Mesendoderm (in vitro differentiated cells): Measurements from ENCODE around the gene GPR55.

Experiments used
- DNase-seq: peaks from one replicate; pipeline ENCODE4 v3.0.0; 2013
- H2AK5ac ChIP-seq: 2 replicates; pipeline ENCODE4 v1.6.1; 2013; ENCODE audit warnings: low read length, inconsistent platforms
- H2BK120ac ChIP-seq: 2 replicates; pipeline ENCODE4 v1.6.1; 2013; ENCODE audit warnings: low read depth, mild to moderate bottlenecking, low read length, moderate library complexity, mixed read lengths
- H2BK15ac ChIP-seq: replicated peaks from 2 replicates; pipeline ENCODE4 v1.6.1; 2013; ENCODE audit warnings: low read depth, mild to moderate bottlenecking, moderate library complexity
- H2BK5ac ChIP-seq: 2 replicates; pipeline ENCODE4 v1.6.1; 2013; ENCODE audit warnings: low read length, inconsistent platforms
- H3K18ac ChIP-seq: 2 replicates; pipeline ENCODE4 v1.6.1; 2013; ENCODE audit warnings: mild to moderate bottlenecking, low read length, mixed read lengths
- H3K23ac ChIP-seq: one replicate; pipeline ENCODE4 v1.6.1; 2013; ENCODE audit warnings: low read length
- H3K27ac ChIP-seq: 2 replicates; pipeline ENCODE4 v1.5.1; 2013; ENCODE audit warnings: low read depth, mild to moderate bottlenecking, inconsistent platforms, low read length, moderate library complexity
- H3K27me3 ChIP-seq: 2 replicates; pipeline ENCODE4 v1.6.1; 2013; ENCODE audit warnings: low read length, control low read depth, mild to moderate bottlenecking, inconsistent platforms; ENCODE audit not compliant: insufficient read depth, poor library complexity
- H3K36me3 ChIP-seq: 2 replicates; pipeline ENCODE4 v1.6.1; 2013; ENCODE audit warnings: low read length, inconsistent platforms; ENCODE audit not compliant: control insufficient read depth, insufficient read depth
- H3K4ac ChIP-seq: one replicate; pipeline ENCODE4 v1.6.1; 2013; ENCODE audit warnings: low read depth, mild to moderate bottlenecking, low read length, moderate library complexity
- H3K4me1 ChIP-seq: 2 replicates; pipeline ENCODE4 v1.6.1; 2013; ENCODE audit warnings: low read depth, low read length, inconsistent platforms; ENCODE audit not compliant: control insufficient read depth
- H3K4me2 ChIP-seq: 2 replicates; pipeline ENCODE4 v1.6.1; 2013; ENCODE audit warnings: low read length
- H3K4me3 ChIP-seq: 2 replicates; pipeline ENCODE4 v1.5.1; 2013; ENCODE audit warnings: mild to moderate bottlenecking, low read length
- H3K56ac ChIP-seq: one replicate; pipeline ENCODE4 v1.6.1; 2013; ENCODE audit warnings: low read length
- H3K79me1 ChIP-seq: 2 replicates; pipeline ENCODE4 v1.6.1; 2013; ENCODE audit warnings: low read length, inconsistent platforms
- H3K79me2 ChIP-seq: 2 replicates; pipeline ENCODE4 v1.6.1; 2013; ENCODE audit warnings: mild to moderate bottlenecking, low read length; ENCODE audit not compliant: control insufficient read depth, insufficient read depth
- H3K9ac ChIP-seq: 2 replicates; pipeline ENCODE4 v1.6.1; 2013; ENCODE audit warnings: low read length, inconsistent platforms
- H4K5ac ChIP-seq: one replicate; pipeline ENCODE4 v1.6.1; 2013; ENCODE audit warnings: low read length
- H4K8ac ChIP-seq: one replicate; pipeline ENCODE4 v1.6.1; 2013; ENCODE audit warnings: low read depth, mild to moderate bottlenecking, control low read depth, low read length, moderate library complexity
- WGBS: extraction: QIAGEN DNeasy Blood & Tissue Kit; methylation state at CpG from one replicate; pipeline ENCODE4 v1.1.7; 2013; ENCODE audit warnings: low lambda C conversion rate, missing lambda C conversion rate; ENCODE audit not compliant: insufficient coverage; ENCODE audit errors: extremely low coverage; 5-methylcytosine and 5-hydroxymethylcytosine counted together

Gene GPR55

GRCh38 chr2:230925443-230925878 lies 419 bp upstream of the GPR55 start:
- Histone ChIP-seq H2BK120ac (no peak overlapping the region), H3K27ac (no peak overlapping the region), H3K79me2 (no peaks in the 10 kb centered on the region), H3K36me3 (no peaks in the 10 kb centered on the region), H3K18ac (no peak overlapping the region), H3K56ac (no peak overlapping the region), H3K4ac (no peak overlapping the region), H3K79me1 (no peaks in the 10 kb centered on the region), H4K5ac (no peak overlapping the region), H3K4me2 (no peak overlapping the region), H3K4me3 (no peak overlapping the region), H2BK15ac (no peak overlapping the region), H2BK5ac (no peak overlapping the region), H3K23ac (no peak overlapping the region), H3K4me1 (no peaks in the 10 kb centered on the region), H3K9ac (no peak overlapping the region), H2AK5ac (no peak overlapping the region), H4K8ac (no peak overlapping the region), H3K27me3 (no peaks in the 10 kb centered on the region)
- no CpG with 5 or more reads among the region's 9 CpGs for WGBS
- DNase-seq = no peak

DNA sequence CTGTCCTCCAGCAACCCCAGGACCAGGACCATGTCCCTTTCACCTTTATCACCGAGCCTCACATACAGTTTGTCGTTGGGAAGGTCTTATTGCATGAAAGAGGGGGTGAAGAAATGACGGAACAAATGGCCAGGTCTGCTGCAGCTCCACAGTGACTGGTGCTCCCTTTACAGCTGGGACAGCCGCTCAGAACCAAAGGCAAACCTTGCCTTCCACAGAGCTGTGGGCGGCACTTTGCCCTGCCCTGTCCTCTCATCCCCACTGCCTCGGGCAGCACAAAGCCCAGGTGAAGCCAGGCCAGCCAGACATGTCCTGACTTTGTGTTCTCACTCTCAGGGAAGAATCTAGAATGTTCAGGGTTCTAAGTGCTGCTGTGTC lies 961 bp downstream of the GPR55 start:
- DNase-seq = no peak
- Histone ChIP-seq H3K56ac (no peak overlapping the region), H4K5ac (no peak overlapping the region), H3K36me3 (no peaks in the 10 kb centered on the region), H3K18ac (no peak overlapping the region), H4K8ac (no peak overlapping the region), H3K4ac (no peak overlapping the region), H3K23ac (no peak overlapping the region), H2AK5ac (no peak overlapping the region), H3K4me2 (no peak overlapping the region), H2BK15ac (no peak overlapping the region), H3K27me3 (no peaks in the 10 kb centered on the region), H3K4me1 (no peaks in the 10 kb centered on the region), H3K9ac (no peak overlapping the region), H3K79me1 (no peaks in the 10 kb centered on the region), H3K4me3 (no peak overlapping the region), H3K27ac (no peak overlapping the region), H2BK5ac (no peak overlapping the region), H2BK120ac (no peak overlapping the region), H3K79me2 (no peaks in the 10 kb centered on the region)
- WGBS = no CpG with 5 or more reads among the region's 6 CpGs

DNA sequence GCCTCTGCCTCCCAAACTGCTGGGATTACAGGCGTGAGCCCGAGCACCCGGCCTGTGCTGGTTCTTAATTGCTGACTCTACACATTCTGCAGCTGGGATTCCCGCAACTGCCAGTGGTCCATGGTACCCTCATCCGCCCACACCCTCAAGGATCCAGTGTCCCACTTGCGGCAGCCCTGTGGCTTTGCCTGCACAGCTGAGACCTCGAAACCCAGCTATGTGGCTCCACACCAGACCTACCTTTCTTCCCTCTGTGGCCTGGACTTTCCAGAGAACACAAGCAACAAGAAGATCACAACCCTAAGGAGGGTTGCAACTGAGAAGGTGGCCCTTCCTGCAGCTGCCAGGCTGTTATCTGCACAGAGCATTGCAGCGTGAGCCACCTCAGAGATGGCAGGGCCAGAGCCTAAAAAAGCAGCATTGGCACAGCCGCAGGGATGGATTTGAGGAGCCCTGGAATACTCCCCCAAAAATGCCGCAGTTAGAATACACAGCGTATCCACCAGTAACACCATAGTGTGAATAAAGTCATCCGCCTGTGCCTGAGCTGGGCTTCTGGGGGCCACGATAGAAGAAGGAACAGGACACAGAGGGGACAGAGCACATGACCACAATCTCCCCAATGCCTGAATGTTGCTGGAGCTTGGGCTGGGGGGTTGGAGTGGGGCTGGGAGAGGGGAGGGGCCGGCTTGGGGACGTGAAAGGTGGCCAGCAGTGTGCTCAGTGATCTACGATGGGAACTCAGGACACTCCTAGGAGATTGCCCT lies 1.9 kb downstream of the GPR55 start:
- Histone ChIP-seq H4K5ac (no peak overlapping the region), H2BK120ac (no peak overlapping the region), H4K8ac (no peak overlapping the region), H3K18ac (no peak overlapping the region), H3K27me3 (no peaks in the 10 kb centered on the region), H3K79me2 (no peaks in the 10 kb centered on the region), H3K4me2 (no peak overlapping the region), H3K9ac (no peak overlapping the region), H3K79me1 (no peaks in the 10 kb centered on the region), H3K27ac (no peak overlapping the region), H3K23ac (no peak overlapping the region), H3K4me1 (no peaks in the 10 kb centered on the region), H3K56ac (no peak overlapping the region), H2BK15ac (no peak overlapping the region), H2AK5ac (no peak overlapping the region), H2BK5ac (no peak overlapping the region), H3K36me3 (no peaks in the 10 kb centered on the region), H3K4ac (no peak overlapping the region), H3K4me3 (no peak overlapping the region)
- WGBS = no CpG with 5 or more reads among the region's 16 CpGs
- no peak for DNase-seq

GRCh38 chr2:230921806-230922595 lies 3.0 kb downstream of the GPR55 start:
- H3K27me3 ChIP-seq = no peaks in the 10 kb centered on the region
- H2BK120ac ChIP-seq = no peak overlapping the region
- H3K79me1 ChIP-seq = no peaks in the 10 kb centered on the region
- DNase-seq = no peak
- H3K4me3 ChIP-seq = no peak overlapping the region
- H3K4me1 ChIP-seq = no peaks in the 10 kb centered on the region
- no peak overlapping the region for H3K23ac ChIP-seq
- no peak overlapping the region for H4K8ac ChIP-seq
- H3K18ac ChIP-seq = no peak overlapping the region
- WGBS = no CpG with 5 or more reads among the region's 11 CpGs
- H2BK15ac ChIP-seq = no peak overlapping the region
- H2AK5ac ChIP-seq = no peak overlapping the region
- H3K79me2 ChIP-seq = no peaks in the 10 kb centered on the region
- H3K9ac ChIP-seq = no peak overlapping the region
- no peaks in the 10 kb centered on the region for H3K36me3 ChIP-seq
- H3K4me2 ChIP-seq = no peak overlapping the region
- H3K4ac ChIP-seq = no peak overlapping the region
- no peak overlapping the region for H3K56ac ChIP-seq
- H2BK5ac ChIP-seq = no peak overlapping the region
- H3K27ac ChIP-seq = no peak overlapping the region
- no peak overlapping the region for H4K5ac ChIP-seq

DNA sequence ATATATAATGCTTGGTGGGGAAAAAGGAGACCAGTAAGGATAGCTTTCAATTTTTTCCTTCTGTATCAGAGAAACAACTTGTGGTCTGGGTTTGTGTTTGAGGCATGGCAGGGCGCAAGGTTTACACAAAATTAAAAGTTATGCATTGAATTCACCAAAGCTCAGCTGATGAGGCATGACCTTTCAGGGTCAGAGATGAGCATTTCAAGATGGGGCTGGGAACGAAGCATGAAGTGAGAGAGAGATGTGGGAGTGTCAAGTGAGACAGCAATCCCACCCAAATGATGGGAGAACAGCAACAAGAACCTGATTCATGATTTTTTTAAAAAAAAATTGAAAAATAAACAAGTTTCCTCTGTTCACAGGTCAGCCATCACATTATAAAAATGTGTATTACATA lies 4.9 kb downstream of the GPR55 start:
- Histone ChIP-seq H4K5ac (no peak overlapping the region), H3K9ac (no peak overlapping the region), H3K36me3 (no peaks in the 10 kb centered on the region), H2BK5ac (no peak overlapping the region), H2BK120ac (no peak overlapping the region), H3K4me3 (no peak overlapping the region), H3K27ac (no peak overlapping the region), H4K8ac (no peak overlapping the region), H3K27me3 (no peaks in the 10 kb centered on the region), H3K79me2 (no peaks in the 10 kb centered on the region), H3K4me2 (no peak overlapping the region), H3K4me1 (no peaks in the 10 kb centered on the region), H2BK15ac (no peak overlapping the region), H2AK5ac (no peak overlapping the region), H3K18ac (no peak overlapping the region), H3K23ac (no peak overlapping the region), H3K79me1 (no peaks in the 10 kb centered on the region), H3K56ac (no peak overlapping the region), H3K4ac (no peak overlapping the region)
- DNase-seq = no peak
- WGBS = no CpG with 5 or more reads among the region's 2 CpGs
